Lung (tissue), 12 donors: Measurements from ENCODE around the gene MBP. TPM values are rescaled to one million over a fixed set of nuclear protein-coding genes. Genes with fewer than 3 reads are reported as not detected.

Source experiments
- ATAC-seq: fragments of 200-7000 bp; cut with Tn5 transposase; one replicate; pipeline ENCODE4 v1.9.1; 2020; ENCODE audit warnings: moderate number of reproducible peaks; ENCODE audit not compliant: insufficient read depth, low FRiP score
- DNase-seq, 3 donors: peaks; one replicate each; pipeline ENCODE4 v3.0.0-alpha.2; 2013 to 2017
- H3K27ac ChIP-seq, 2 donors: one replicate each; pipeline ENCODE4 v1.5.1; 2013; ENCODE audit warnings: mild to moderate bottlenecking in 2 of 2, moderate library complexity in 2 of 2, control low read depth in 1 of 2, inconsistent platforms in 1 of 2, low read depth in 1 of 2, low read length in 1 of 2
- H3K27me3 ChIP-seq, 3 donors: one replicate each; pipeline ENCODE4 v1.5.1; 2013; ENCODE audit warnings: low read length in 2 of 3; ENCODE audit not compliant: control insufficient read depth in 3 of 3, insufficient read depth in 3 of 3
- H3K36me3 ChIP-seq, 4 donors: one replicate each; pipeline ENCODE4 v1.5.1; 2013; ENCODE audit warnings: low read length in 4 of 4, mild to moderate bottlenecking in 1 of 4, moderate library complexity in 1 of 4; ENCODE audit not compliant: control insufficient read depth in 4 of 4, insufficient read depth in 4 of 4
- H3K4me1 ChIP-seq, 5 donors: one replicate each; pipeline ENCODE4 v1.5.1; 2013; ENCODE audit warnings: low read length in 5 of 5, mild to moderate bottlenecking in 2 of 5, moderate library complexity in 1 of 5; ENCODE audit not compliant: control insufficient read depth in 5 of 5, insufficient read depth in 5 of 5
- H3K4me3 ChIP-seq: one replicate; pipeline ENCODE4 v1.5.1; 2013; ENCODE audit warnings: mild to moderate bottlenecking, control low read depth, moderate library complexity
- H3K9ac ChIP-seq, 2 donors: one replicate each; pipeline ENCODE4 v1.5.1; 2013; ENCODE audit warnings: low read length in 2 of 2, control low read depth in 1 of 2; ENCODE audit not compliant: insufficient read depth in 1 of 2
- H3K9me3 ChIP-seq, 4 donors: one replicate each; pipeline ENCODE4 v1.5.1; 2013; ENCODE audit warnings: low read length in 3 of 4, mild to moderate bottlenecking in 1 of 4, moderate library complexity in 1 of 4; ENCODE audit not compliant: control insufficient read depth in 4 of 4, insufficient read depth in 3 of 4
- WGBS, 2 donors: extraction: QIAGEN DNeasy Blood & Tissue Kit; methylation state at CpG; one replicate each; pipeline ENCODE4 v1.1.7; 2013; 5-methylcytosine and 5-hydroxymethylcytosine counted together
- polyA plus RNA-seq, 2 donors: library from polyadenylated mRNA; stranded (reverse); fragments of 200-250 nt; gene quantifications; one replicate each; pipeline ENCODE4 v1.2.1, GENCODE V29; 2013
- total RNA-seq, 2 donors: library from RNA; depleted of rRNA in 1 of 2; stranded (reverse); fragments of >200 nt in 1 of 2; gene quantifications; one replicate each; pipeline ENCODE4 v1.2.1, GENCODE V29; 2014 to 2021
- TF ChIP-seq, protein P1 (sequence below): IDR thresholded peaks from 2 replicates; pipeline ENCODE4 v1.5.1; 2012; ENCODE audit warnings: mild to moderate bottlenecking; ENCODE audit errors: control extremely low read depth, extremely low read depth
- donor health status: control.
- donor health status: control.
- donor health status: Bipolar disorder and iron deficiency.
- donor health status: healthy.
- donor health status: DM: yes; HTN: yes; CAD: no.

Gene MBP
- total and polyA plus RNA-seq, 4 donors = 15.6 to 64.1 (median 30.9) TPM

DNA sequence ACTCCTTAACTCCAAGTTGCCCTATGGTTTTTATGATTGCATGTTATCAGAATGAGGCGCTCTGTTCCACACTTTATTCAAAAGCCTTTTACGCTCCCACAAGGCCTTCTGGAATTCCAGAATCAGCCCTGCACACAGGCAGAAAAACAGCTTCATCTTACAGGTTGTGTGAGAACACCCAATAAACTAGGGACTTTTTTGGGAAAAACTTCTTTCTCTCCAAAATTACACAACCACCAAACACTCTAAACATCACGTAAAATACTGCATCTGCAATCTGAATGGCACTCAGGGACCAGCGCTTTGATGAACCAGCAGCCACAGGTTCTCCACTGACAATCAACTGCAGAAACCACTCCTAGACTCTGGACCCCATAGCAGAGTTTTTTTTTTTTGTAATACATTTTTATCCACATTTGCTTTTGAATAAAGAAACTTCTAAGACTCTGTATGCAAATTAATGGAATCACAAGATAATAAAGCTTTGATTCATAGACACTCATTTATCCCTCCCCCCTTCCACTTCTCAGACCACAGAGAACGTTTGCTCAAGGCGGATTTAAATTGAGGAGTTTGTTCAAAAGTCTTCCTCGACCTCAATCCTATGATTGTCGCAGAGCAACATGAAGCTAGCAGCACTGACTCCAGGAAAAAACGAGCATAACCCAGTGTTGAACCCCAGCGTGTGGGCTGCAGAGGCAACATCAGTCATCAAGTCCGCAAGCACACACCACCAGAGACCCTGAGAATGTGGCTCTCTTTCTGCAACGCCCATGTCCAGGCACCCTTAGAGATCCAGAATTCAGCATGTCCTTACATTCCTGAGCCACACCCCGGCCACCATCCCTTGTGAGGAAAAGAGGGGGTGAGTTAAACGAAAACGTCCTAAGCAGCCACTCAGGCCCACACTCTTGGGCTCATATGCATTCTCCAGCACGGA, 116.5 kb downstream of the MBP start:
- 74 to 81% methylated on average over 16 of the region's 16 CpGs for WGBS, 2 donors
- ATAC-seq = no peak

DNA sequence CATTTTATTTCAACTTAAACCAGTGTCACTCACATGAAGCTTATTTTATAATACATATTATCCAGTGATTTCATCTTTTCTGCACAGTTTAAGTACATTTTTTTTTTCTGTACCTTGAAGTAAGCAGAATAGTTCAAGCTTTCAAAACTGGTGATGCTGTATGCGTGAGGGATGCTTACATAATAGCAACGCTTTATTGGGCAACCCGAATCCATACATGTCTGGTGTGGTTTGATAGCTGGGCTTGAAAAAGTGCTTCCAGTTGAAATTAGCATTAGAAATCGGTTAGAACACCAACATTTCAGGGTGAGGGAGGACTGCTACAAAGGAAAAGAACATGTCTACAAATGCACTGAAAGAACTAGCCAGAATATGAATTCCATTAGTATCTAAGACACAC, 117.4 kb downstream of the MBP start:
- DNase-seq = peak in 2 of 3 donors; percentile 35 to 69
- H3K36me3 ChIP-seq = peaks cover 0 to 17% (median 0%) of the 10 kb centered on the region in 4 donors

More for the DNA sequence above, 116.5 kb downstream of the MBP start:
- Histone ChIP-seq H3K9ac (no peak overlapping the region), H3K36me3 (peaks cover 0 to 17% (median 0%) of the 10 kb centered on the region in 4 donors), H3K27ac (peak overlapping the region in 1 of 2 donors; percentile 3), H3K4me1 (peaks cover 5 to 22% (median 10%) of the 10 kb centered on the region in 5 donors), H3K27me3 (no peaks in the 10 kb centered on the region), H3K9me3 (no peaks in the 10 kb centered on the region), H3K4me3 (no peak overlapping the region)
- no peak for DNase-seq
- TF ChIP-seq, protein P1, sequence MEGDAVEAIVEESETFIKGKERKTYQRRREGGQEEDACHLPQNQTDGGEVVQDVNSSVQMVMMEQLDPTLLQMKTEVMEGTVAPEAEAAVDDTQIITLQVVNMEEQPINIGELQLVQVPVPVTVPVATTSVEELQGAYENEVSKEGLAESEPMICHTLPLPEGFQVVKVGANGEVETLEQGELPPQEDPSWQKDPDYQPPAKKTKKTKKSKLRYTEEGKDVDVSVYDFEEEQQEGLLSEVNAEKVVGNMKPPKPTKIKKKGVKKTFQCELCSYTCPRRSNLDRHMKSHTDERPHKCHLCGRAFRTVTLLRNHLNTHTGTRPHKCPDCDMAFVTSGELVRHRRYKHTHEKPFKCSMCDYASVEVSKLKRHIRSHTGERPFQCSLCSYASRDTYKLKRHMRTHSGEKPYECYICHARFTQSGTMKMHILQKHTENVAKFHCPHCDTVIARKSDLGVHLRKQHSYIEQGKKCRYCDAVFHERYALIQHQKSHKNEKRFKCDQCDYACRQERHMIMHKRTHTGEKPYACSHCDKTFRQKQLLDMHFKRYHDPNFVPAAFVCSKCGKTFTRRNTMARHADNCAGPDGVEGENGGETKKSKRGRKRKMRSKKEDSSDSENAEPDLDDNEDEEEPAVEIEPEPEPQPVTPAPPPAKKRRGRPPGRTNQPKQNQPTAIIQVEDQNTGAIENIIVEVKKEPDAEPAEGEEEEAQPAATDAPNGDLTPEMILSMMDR = no peak

DNA sequence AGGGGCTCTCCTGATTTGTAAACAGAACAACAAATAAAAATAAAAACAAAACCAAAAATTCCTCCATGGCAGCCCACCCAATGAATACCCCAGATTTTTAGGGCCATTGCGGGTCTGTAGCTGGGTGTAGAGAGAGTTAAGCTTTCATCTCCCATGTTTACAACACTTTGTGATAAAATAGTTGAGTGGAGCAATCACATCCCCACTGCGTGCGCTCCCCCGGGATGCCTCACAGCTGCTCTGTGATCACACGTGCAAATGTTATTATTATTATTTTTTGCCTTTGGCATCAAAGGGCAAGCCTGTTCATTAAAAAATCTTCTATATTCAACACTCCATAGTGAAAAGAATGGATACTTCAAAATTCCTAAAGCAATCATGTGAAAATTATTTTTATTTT, 118.0 kb downstream of the MBP start:
- DNase-seq (peak; percentile 30 to 65 (median 42)), ATAC-seq (no peak)
- Histone ChIP-seq H3K36me3 (peaks cover 0 to 19% (median 0%) of the 10 kb centered on the region in 4 donors), H3K9ac (no peak overlapping the region), H3K4me3 (no peak overlapping the region), H3K27ac (peak overlapping the region; percentile 81), H3K4me1 (peaks cover 5 to 22% (median 10%) of the 10 kb centered on the region in 5 donors), H3K9me3 (no peaks in the 10 kb centered on the region), H3K27me3 (no peaks in the 10 kb centered on the region)
- WGBS, 2 donors = 53 to 70% methylated on average over 5 of the region's 5 CpGs
- TF ChIP-seq, protein P1 = no peak

More for the DNA sequence above, 117.4 kb downstream of the MBP start:
- Histone ChIP-seq H3K9ac (no peak overlapping the region), H3K9me3 (no peaks in the 10 kb centered on the region), H3K4me1 (peaks cover 5 to 22% (median 10%) of the 10 kb centered on the region in 5 donors), H3K27ac (no peak overlapping the region), H3K27me3 (no peaks in the 10 kb centered on the region), H3K4me3 (no peak overlapping the region)
- ATAC-seq = no peak
- WGBS, 2 donors = 37 to 71% methylated on average over 4 of the region's 4 CpGs
- TF ChIP-seq, protein P1 = no peak
